Measurements from ENCODE around the gene NFIA.
A peak's percentile ranks its signal among the peaks of the same experiment; 100 is the strongest.
"Not testable (repeated sequence)": the region's sequence is repeated elsewhere in the genome, so short reads cannot be mapped to it uniquely, and the experiment has no call there.

NFIA gene

GRCh38 chr1:61447106-61447967 is 365.0 kb downstream of the NFIA start:
- no peak for DNase-seq

- DNase-seq, result no peak
Measured at GRCh38 chr1:61447968-61448430, 365.6 kb downstream of the NFIA start.

- no peak for DNase-seq
Measured at GRCh38 chr1:61448914-61449313, 366.6 kb downstream of the NFIA start.

GRCh38 chr1:61449410-61449809 is 367.0 kb downstream of the NFIA start:
- no peak for DNase-seq

GRCh38 chr1:61450454-61450853 is 368.1 kb downstream of the NFIA start:
- no peak for DNase-seq

GRCh38 chr1:61450872-61451571 is 368.7 kb downstream of the NFIA start:
- no peak for DNase-seq

- no peak for DNase-seq
Measured at GRCh38 chr1:61451572-61451968, 369.2 kb downstream of the NFIA start.

- DNase-seq, result no peak
Measured at GRCh38 chr1:61452176-61453035, 370.0 kb downstream of the NFIA start.

GRCh38 chr1:61453111-61453961 is 371.0 kb downstream of the NFIA start:
- peak; percentile 65 for DNase-seq

GRCh38 chr1:61455400-61455799 is 373.0 kb downstream of the NFIA start:
- no peak for DNase-seq

- DNase-seq, result no peak
Measured at GRCh38 chr1:61457526-61458040, 375.2 kb downstream of the NFIA start.

GRCh38 chr1:61459345-61459744 is 377.0 kb downstream of the NFIA start:
- DNase-seq, result no peak

- no peak for DNase-seq
Measured at GRCh38 chr1:61460191-61460590, 377.8 kb downstream of the NFIA start.

- no peak for DNase-seq
Measured at GRCh38 chr1:61461406-61462384, 379.3 kb downstream of the NFIA start.

- DNase-seq, result no peak
Measured at GRCh38 chr1:61462628-61463027, 380.3 kb downstream of the NFIA start.

- no peak for DNase-seq
Measured at GRCh38 chr1:61463220-61463619, 380.9 kb downstream of the NFIA start.

GRCh38 chr1:61467836-61468235 is 385.5 kb downstream of the NFIA start:
- DNase-seq, result not testable (repeated sequence)

- no peak for DNase-seq
Measured at GRCh38 chr1:61469365-61469764, 387.0 kb downstream of the NFIA start.

GRCh38 chr1:61472876-61473275 is 390.5 kb downstream of the NFIA start:
- no peak for DNase-seq

- DNase-seq, result no peak
Measured at GRCh38 chr1:61474269-61474817, 392.0 kb downstream of the NFIA start.

All from activated CD8-positive, alpha-beta memory T cell treated with anti-CD3 and anti-CD28 coated beads, Interleukin-2, amount 50 U/mL, for 48 hours (primary cell).